NCI-H146 treated with DMSO at 0.1 percent for 48 hours (cell line): Measurements from ENCODE around the gene CES1.
"Not testable (repeated sequence)": the region's sequence is repeated elsewhere in the genome, so short reads cannot be mapped to it uniquely, and the experiment has no call there.

ENCODE experiments used
- DNase-seq: peaks from one replicate; lab custom pipeline; 2025; ENCODE audit not compliant: unreplicated experiment; lab: John Stamatoyannopoulos, UW

The CES1 gene

DNA sequence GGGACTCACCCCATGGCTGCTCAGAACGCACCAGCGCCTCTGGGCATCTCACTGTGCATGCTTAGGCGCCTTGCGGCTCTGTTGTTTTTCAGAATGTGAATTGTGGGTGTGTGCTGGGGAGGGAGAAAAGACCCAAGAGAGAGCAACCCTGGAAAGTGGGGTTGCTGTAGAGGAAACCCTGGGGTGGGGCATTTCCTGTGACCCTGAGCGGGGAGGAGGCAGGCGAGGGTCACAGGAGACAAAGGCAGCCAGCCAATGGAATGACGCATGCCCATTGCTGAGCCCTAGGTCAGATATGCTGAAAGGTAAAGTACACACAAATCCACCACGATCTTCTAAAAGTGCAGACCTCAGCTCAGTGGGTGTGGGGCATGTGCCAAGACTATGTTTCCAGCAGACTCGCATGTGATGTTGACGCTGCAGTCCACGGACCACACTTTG is 39.9 kb downstream of the CES1 start:
- not testable (repeated sequence) for DNase-seq

DNA sequence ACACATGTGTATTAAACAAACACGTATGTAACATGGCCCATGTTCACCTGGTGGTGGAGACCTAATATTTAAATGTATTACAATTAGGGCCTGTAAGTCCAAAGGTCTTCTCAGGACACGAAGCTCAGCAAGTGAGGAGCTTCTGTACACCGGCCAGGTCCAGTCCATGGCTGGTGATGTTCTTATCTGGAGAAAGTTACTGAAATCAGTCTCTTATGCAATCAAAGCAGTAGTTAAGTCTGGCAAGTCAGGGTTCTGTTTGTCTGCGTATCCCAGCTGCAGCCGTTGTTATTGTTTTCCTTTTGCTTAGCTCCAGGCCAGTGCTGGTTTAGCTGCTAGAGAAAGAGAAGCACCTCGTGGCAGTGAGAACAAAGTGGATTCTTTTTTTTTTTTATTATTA is 41.4 kb downstream of the CES1 start:
- not testable (repeated sequence) for DNase-seq

- not testable (repeated sequence) for DNase-seq
Observed at GRCh38 chr16:55790240-55790639, 42.7 kb downstream of the CES1 start.

DNA sequence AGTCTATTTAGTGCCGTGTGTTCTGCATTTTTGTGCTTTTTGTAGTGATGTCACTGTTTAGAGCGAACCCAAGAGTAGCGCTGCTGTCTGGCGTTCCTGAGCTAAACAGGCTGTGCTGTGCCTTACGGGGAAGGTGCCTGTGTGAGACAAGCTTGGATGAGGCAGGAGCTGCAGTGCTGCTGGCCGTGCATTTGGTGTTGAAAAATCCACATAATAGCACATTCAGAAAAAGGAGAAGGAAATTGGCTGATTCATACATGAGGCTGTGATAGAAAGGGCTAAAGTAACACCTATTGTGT is 50.2 kb downstream of the CES1 start:
- not testable (repeated sequence) for DNase-seq

- DNase-seq = not testable (repeated sequence)
Observed at GRCh38 chr16:55782091-55782792, 50.7 kb downstream of the CES1 start.

DNA sequence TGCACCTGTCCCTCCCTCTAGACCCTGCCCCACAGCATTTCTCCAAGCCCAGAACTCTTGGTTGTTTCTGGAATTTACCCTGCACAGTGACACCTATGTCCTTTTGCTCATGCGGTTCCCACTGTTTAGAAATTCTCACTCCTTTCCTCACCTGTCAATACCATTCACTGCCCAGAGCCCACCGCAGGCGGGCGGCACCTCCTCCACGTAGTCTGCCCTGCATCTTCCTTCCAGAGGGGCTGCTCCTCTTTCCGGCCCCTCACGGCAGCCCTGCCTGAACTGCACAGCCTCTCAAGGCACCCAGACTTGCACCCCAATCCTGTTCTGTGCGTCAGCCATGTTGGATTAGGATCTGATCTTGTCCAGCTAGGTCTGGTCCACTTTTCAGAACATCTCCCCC is 51.4 kb downstream of the CES1 start:
- not testable (repeated sequence) for DNase-seq

- not testable (repeated sequence) for DNase-seq
Observed at GRCh38 chr16:55780095-55780407, 52.8 kb downstream of the CES1 start.

DNA sequence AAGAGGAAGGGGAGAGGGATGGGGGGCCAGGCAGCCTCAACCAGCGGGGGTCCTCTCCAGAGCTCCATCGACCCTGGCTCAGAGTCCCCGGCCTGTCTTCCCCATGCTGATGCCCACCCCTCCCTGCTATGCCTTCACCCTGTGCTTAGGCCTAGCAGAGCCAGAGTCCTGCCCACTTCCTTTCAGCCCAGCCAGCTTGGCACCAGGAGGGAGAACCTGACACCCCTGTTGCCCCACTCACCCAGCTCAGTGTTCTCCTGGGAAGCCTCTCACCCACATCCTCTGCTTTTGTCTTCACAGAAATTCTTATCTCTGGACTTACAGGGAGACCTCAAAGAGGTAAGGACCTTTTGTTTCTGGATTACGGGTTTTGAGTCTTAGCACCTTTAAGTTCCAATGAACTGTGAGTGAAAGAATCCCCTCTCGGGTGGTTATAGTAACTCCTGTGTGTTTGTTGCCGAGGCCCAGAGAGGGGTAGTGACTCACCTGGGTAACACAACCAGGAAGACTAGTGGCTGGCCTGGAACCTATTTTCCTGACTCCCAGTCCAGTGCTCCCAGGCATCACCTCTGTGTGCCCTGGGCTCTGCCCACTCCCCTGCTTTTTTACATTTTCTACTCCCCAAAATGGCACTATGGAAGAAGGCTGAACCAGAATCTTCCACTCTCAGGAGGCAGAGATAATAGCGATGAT is 53.3 kb downstream of the CES1 start:
- DNase-seq = no peak

DNA sequence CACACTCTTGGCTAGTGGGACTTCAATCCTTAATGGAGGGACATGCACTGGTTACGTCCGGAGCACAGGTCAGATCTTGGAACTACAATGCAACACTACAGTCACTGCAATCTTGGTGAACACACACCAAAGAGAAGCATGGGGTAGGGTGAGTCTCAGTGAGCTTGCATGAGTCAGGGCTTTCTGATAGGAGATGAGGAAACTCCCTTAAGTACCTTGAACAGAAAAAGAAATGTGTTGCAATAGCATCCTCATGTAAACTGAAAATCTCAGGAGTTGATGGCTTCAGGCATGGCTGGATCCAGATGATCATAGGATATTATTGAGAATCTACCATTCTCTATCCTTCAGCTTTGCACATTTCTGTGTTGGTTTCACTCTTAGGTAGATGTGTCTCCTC is 54.1 kb downstream of the CES1 start:
- DNase-seq = no peak

DNA sequence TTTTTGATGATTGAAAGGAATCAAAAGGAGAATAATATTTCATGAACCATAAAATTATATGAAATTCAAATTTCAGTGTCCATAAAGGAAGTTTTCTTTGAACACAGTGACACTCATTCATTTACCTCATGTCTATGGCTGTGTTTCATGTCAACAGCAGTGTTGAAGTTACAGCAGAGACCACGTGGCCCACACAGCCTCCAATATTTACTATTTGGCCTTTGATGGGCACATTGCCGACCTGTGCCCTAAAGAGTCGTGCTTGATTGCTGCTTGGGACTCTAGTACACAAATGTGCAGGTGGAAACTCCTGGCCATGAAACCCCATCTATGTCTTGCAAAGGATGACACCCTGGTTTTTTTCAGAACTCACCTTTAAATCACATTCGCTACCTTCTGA is 57.0 kb downstream of the CES1 start:
- no peak for DNase-seq

- no peak for DNase-seq
Observed at GRCh38 chr16:55773859-55774549, 58.9 kb downstream of the CES1 start.

GRCh38 chr16:55765161-55765560 is 67.7 kb downstream of the CES1 start:
- DNase-seq = no peak

DNA sequence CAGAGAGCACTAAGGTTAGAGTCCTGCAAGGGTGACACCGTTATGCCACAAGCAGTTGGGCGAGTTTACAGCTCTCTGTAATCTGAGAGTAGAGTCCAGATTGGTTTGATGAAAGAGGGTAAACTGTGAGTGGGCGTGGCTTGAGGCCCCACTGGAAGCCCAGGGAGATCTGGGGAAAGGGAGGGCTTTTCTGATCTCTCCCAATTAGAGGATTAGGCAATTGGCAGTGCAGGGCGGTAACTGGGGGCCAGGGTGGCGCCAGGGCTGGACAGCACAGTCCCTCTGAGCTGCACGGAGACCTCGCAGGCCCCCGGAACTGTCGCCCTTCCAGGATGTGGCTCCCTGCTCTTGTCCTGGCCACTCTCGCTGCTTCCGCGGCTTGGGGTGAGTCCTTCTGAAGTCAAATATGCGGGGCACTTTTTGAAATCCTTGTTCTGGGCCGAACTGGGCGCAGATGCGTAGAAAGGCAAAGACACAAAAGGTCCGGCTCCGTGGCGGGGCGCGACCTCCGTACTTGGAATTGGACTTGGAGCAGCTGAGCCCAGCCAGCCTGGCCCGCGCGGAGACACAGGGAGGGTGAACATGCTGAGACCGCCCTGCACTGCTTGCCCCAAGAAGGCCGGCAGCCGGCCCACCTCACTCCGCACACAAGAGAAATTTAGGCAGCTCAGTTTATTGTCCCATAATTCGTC is 72.4 kb downstream of the CES1 start:
- no peak for DNase-seq

- not testable (repeated sequence) for DNase-seq
Observed at GRCh38 chr16:55759965-55760309, 73.0 kb downstream of the CES1 start.

GRCh38 chr16:55757595-55758527 is 75.0 kb downstream of the CES1 start:
- DNase-seq = not testable (repeated sequence)

GRCh38 chr16:55756963-55757362 is 75.9 kb downstream of the CES1 start:
- DNase-seq = no peak

DNA sequence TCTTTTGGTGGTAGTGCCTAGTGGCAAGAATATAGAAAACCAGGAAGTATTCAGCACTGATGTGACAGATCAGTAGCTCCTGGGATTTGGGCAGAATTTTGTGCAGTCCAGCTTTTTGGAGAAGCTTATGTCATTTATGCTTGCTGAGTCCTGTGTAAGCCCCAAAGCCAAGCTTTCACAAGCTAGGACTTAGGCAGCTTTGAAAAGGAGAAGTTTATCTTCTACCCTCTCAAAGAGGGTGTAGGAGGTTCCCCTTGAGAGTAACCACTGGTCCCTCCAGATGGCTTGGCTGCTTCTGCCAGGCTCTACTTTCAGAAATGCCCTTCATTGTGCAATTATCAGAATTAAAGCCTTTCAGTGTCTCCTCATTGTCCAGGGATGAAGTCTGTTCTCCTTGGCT is 78.8 kb downstream of the CES1 start:
- no peak for DNase-seq

GRCh38 chr16:55753145-55753631 is 79.7 kb downstream of the CES1 start:
- not testable (repeated sequence) for DNase-seq
